ENCODE measurements around the gene USP28. TPM values are rescaled to one million over a fixed set of nuclear protein-coding genes. Genes with fewer than 3 reads are reported as not detected.

USP28 gene
- total and polyA plus RNA-seq, 2 donors (not counting 1 experiment from before 2014, with no cell fraction given), result 22.4 to 37.7 TPM

GRCh38 chr11:113838005-113838404, 37.4 kb downstream of the USP28 start:
- DNase-seq (ENCODE audit: low read depth in 2 of 2), result no peak
- Histone ChIP-seq H3K4me2 (ENCODE audit: extremely low read depth, insufficient read depth, low read length) (no peak overlapping the region), H3K4me3 (replicated peaks in 1 of 4; ENCODE audit: control extremely low read depth in 1 of 4, insufficient read depth in 1 of 4, low read depth in 3 of 4, low read length in 4 of 4) (no peak overlapping the region), H4K20me1 (ENCODE audit: control insufficient read depth, extremely low read depth, insufficient read depth, low read length) (no peaks in the 10 kb centered on the region), H3K4me1 (ENCODE audit: control insufficient read depth, extremely low read depth, insufficient read depth, low read length) (no peaks in the 10 kb centered on the region), H3K9me3 (ENCODE audit: control insufficient read depth, insufficient read depth, low read depth, low read length) (no peaks in the 10 kb centered on the region), H3K79me2 (ENCODE audit: control insufficient read depth, insufficient read depth, low read length) (no peaks in the 10 kb centered on the region), H3K36me3 (ENCODE audit: control insufficient read depth, insufficient read depth, low read length) (peaks cover 3% of the 10 kb centered on the region), H3K27me3 (ENCODE audit: control insufficient read depth, insufficient read depth, low read length) (no peaks in the 10 kb centered on the region), H3K9ac (ENCODE audit: insufficient read depth, low read length) (no peak overlapping the region), H2AFZ (ENCODE audit: low read length) (no peak overlapping the region), H3K27ac (ENCODE audit: insufficient read depth, low read length) (no peak overlapping the region)
- TF ChIP-seq EZH2 (IDR thresholded peaks at IDR 0.05; ENCODE audit: low read length, missing control alignments), result no peak
- TF ChIP-seq, protein P1, sequence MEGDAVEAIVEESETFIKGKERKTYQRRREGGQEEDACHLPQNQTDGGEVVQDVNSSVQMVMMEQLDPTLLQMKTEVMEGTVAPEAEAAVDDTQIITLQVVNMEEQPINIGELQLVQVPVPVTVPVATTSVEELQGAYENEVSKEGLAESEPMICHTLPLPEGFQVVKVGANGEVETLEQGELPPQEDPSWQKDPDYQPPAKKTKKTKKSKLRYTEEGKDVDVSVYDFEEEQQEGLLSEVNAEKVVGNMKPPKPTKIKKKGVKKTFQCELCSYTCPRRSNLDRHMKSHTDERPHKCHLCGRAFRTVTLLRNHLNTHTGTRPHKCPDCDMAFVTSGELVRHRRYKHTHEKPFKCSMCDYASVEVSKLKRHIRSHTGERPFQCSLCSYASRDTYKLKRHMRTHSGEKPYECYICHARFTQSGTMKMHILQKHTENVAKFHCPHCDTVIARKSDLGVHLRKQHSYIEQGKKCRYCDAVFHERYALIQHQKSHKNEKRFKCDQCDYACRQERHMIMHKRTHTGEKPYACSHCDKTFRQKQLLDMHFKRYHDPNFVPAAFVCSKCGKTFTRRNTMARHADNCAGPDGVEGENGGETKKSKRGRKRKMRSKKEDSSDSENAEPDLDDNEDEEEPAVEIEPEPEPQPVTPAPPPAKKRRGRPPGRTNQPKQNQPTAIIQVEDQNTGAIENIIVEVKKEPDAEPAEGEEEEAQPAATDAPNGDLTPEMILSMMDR (conservative IDR thresholded peaks at IDR 0.05 in 1 of 2, IDR thresholded peaks at IDR 0.05 in 1 of 2; ENCODE audit: low read depth in 1 of 2, low read length in 2 of 2), result no peak

DNA sequence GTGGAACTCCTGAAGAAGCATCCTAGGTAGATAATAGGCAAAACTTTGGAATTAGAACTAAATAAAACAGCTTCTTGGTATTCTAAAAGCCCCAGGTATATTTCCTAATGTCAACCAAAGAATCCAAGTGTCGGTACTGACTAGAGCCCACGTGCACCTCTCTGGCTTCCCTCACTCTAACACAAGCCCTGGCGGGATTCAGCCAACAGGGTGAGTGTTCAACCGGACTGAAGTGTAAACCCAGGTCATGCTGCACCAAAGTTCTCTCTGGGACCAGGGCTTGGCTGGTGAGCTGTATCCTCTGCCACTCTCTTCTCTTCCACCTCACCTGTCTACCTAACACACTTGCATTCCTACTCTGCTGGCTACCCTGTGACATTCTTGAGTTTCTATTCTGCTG, 40.1 kb downstream of the USP28 start:
- H3K36me3 ChIP-seq (ENCODE audit: control insufficient read depth, insufficient read depth, low read length), result peaks cover 3% of the 10 kb centered on the region
- no peak overlapping the region for H2AFZ ChIP-seq (ENCODE audit: low read length)
- no peak overlapping the region for H3K9ac ChIP-seq (ENCODE audit: insufficient read depth, low read length)
- no peak overlapping the region for H3K4me2 ChIP-seq (ENCODE audit: extremely low read depth, insufficient read depth, low read length)
- no peaks in the 10 kb centered on the region for H3K27me3 ChIP-seq (ENCODE audit: control insufficient read depth, insufficient read depth, low read length)
- DNase-seq (ENCODE audit: low read depth in 2 of 2), result no peak
- H3K4me3 ChIP-seq (replicated peaks in 1 of 4; ENCODE audit: control extremely low read depth in 1 of 4, insufficient read depth in 1 of 4, low read depth in 3 of 4, low read length in 4 of 4), result no peak overlapping the region
- H3K27ac ChIP-seq (ENCODE audit: insufficient read depth, low read length), result no peak overlapping the region
- H4K20me1 ChIP-seq (ENCODE audit: control insufficient read depth, extremely low read depth, insufficient read depth, low read length), result no peaks in the 10 kb centered on the region
- TF ChIP-seq EZH2 (IDR thresholded peaks at IDR 0.05; ENCODE audit: low read length, missing control alignments), result no peak
- TF ChIP-seq, protein P1 (conservative IDR thresholded peaks at IDR 0.05 in 1 of 2, IDR thresholded peaks at IDR 0.05 in 1 of 2; ENCODE audit: low read depth in 1 of 2, low read length in 2 of 2), result no peak
- H3K4me1 ChIP-seq (ENCODE audit: control insufficient read depth, extremely low read depth, insufficient read depth, low read length), result no peaks in the 10 kb centered on the region
- no peaks in the 10 kb centered on the region for H3K9me3 ChIP-seq (ENCODE audit: control insufficient read depth, insufficient read depth, low read depth, low read length)
- H3K79me2 ChIP-seq (ENCODE audit: control insufficient read depth, insufficient read depth, low read length), result no peaks in the 10 kb centered on the region

DNA sequence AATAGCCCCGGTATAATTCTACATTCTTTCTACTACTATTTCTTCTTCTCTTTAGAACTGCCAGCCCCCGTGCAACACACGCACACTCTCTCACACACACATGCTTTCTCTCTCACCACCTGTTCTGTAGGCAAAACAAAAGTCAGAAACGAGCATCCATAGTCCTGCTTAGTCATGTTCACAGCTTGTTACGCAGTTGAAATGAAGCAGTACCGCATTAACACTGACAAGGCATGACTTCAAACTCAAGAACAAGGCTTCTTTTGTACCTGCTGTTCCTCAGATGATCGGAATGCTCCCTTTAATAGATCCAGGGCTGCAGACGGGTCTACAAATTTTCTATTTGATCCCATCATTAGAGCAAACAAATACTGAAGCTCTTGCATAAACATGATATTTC, 42.2 kb downstream of the USP28 start:
- Histone ChIP-seq H4K20me1 (ENCODE audit: control insufficient read depth, extremely low read depth, insufficient read depth, low read length) (no peaks in the 10 kb centered on the region), H3K4me1 (ENCODE audit: control insufficient read depth, extremely low read depth, insufficient read depth, low read length) (no peaks in the 10 kb centered on the region), H3K4me3 (replicated peaks in 1 of 4; ENCODE audit: control extremely low read depth in 1 of 4, insufficient read depth in 1 of 4, low read depth in 3 of 4, low read length in 4 of 4) (no peak overlapping the region), H2AFZ (ENCODE audit: low read length) (no peak overlapping the region), H3K36me3 (ENCODE audit: control insufficient read depth, insufficient read depth, low read length) (peaks cover 3% of the 10 kb centered on the region), H3K9ac (ENCODE audit: insufficient read depth, low read length) (no peak overlapping the region), H3K9me3 (ENCODE audit: control insufficient read depth, insufficient read depth, low read depth, low read length) (no peaks in the 10 kb centered on the region), H3K4me2 (ENCODE audit: extremely low read depth, insufficient read depth, low read length) (no peak overlapping the region), H3K79me2 (ENCODE audit: control insufficient read depth, insufficient read depth, low read length) (no peaks in the 10 kb centered on the region), H3K27ac (ENCODE audit: insufficient read depth, low read length) (no peak overlapping the region), H3K27me3 (ENCODE audit: control insufficient read depth, insufficient read depth, low read length) (no peaks in the 10 kb centered on the region)
- DNase-seq (ENCODE audit: low read depth in 2 of 2), result no peak
- no peak for TF ChIP-seq EZH2 (IDR thresholded peaks at IDR 0.05; ENCODE audit: low read length, missing control alignments)
- TF ChIP-seq, protein P1 (conservative IDR thresholded peaks at IDR 0.05 in 1 of 2, IDR thresholded peaks at IDR 0.05 in 1 of 2; ENCODE audit: low read depth in 1 of 2, low read length in 2 of 2), result no peak
